Cerebellar nuclear complex (tissue), 1 donor: ENCODE measurements around the gene FADS6.

Source experiments
- DNase-seq, 2 experiments: peaks; one replicate each; lab custom pipeline; 2025; lab: John Stamatoyannopoulos, UW

The FADS6 gene

DNA sequence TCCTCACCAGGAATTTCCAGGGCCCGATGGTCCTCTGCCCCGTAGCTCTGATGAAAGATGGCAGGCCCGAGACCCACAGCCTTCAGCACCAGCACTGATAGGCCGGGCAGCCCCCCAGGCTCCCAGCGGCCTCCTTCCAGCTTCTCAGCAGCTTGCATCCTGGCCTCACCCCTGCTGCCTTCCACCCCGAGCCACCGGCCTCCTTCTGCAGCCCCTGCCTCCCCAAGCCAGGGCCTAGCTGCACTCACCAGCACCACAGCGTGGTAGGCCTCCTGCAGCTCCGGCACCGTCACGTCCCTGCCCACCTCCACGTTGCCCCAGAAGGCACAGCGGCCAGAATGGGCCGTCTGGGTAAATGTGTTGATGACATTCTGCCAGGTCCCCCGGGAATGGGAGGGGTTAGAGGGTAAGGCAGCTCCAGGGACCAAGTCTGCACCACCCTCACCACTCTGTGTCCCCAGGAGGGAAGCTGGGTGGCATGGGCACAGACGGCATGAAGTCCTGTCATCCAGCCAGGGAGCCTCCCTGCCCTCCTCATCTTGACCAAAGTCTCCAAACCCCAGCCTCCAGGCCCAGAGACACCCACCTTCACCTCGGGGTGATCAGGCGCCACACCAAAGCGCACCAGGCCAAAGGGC is 27.1 kb downstream of the FADS6 start:
- no peak for DNase-seq

DNA sequence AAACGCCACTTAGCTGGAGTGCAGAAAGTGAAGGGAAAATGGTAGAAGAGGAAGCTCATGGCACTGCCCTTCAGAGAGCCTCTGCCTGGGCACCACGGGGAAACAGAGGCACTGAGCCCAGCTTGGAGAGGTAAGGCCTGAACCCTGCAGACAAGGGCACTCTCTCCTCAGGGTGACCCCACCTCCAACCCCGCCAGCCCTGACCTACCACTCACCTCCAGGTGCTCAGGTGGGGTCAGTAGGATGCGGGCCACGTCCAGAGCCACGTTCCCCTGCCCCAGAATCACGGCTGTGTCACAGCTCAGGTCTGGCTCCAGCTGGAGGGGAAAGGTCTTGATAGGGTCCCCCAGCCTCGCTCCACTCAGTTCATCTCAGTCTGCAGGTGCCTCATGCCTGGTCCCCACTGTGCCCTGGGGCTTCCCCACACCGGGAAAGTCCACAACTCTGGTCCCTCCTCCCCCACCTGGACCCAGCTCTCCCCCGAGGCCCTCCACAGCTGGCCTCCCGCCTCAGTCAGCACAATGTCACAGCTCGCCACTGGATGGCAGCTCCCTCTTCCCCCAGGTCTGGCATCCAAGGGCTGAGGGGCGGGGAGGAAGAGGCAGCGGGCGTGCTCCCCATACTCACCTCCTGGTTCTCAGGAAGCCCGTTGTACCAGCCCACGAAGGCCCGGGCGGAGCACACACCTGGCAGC is 27.8 kb downstream of the FADS6 start:
- DNase-seq, result no peak

DNA sequence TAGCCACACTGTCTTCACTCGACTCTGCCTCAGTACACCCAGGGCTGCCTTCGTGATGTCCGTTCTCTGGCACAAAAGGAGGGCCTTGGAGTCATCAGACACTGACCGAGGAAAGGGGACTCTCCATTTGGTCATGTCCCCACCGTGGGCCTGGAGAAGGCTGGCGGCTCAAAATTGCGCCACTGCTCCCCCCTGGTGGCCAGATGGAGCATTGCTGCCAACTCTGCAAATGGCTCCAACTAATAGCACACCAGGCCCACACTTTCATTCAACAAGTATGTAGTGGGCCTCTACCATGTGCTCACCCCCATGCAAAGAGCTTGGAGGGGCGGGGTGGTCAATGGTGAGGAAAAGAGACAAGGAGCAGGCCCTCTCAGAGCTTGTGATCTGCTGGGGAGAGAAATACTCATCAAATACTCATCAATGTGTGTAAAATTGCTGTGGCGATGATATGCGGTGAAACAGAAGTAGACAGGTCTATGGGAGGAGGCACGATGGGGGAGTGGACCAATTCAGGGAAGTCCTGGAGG is 28.5 kb downstream of the FADS6 start:
- peak; percentile 31 to 61 for DNase-seq

DNA sequence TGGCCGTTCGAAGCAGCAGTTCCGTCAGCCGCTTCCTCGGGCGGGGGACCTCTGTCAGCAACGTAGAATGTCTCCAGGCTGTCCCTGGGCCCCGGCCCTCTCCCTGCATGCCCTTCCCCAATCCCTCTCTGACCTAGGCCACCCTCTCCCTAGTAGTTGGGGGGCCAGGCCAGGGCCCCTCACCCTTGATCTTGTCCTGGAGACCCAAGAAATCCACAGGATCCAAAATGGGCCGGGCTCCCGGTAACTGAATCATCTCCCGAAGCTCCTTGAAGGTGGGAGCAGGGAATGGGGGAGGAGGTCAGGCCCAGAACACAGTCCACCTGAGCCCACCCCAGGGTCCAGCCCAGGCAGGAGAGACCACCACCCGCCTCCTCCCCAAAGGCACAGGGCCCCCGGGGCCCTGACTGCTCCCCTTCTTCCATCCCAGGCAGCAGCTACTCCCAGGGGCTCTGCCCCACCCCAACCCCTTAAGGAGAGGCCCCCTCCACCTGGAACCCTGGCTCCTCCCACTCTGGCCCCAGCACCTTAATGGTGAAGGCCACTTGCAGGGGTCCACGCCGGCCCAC is 29.1 kb downstream of the FADS6 start:
- no peak for DNase-seq

DNA sequence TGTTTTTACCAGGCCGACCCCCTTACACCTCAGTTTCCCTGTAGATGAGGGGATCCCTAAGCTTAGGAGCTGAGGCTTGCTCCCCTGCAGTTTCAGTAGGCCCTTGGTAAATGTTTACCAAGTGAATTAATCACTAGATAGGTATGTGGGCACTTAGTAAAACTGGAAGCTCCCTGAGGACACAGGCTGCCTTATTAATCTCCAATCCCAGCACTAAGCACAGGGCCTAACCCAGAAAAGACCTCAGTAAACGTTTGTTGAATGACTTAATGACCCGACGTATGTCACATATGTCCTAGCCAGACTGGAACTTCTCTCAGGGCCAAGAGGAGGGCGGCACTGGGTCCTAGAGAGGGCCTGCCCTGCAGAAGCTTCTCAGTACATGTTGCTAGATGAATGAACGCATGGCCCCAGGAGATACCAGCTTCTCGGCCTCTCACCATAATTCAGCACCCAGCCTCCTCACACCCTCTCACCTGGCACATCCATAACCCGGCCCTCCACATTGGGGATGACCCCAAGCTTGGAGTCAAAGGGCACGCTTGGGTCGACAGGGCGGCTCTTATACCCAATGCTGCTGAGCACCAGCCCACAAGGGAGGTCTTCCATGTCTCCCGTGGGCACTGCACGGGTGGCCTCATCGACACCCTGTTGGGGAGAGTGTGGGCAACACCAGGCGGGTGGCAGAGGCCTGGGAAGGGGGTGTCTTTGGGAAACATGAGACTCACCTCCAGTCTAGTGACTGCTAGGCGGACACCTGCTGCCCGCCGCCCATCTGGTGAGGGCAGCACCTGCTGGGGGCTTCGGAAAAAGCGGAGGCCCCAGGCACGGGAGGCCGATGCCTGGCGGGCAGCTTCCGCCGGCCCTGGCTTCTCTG is 29.8 kb downstream of the FADS6 start:
- no peak for DNase-seq

DNA sequence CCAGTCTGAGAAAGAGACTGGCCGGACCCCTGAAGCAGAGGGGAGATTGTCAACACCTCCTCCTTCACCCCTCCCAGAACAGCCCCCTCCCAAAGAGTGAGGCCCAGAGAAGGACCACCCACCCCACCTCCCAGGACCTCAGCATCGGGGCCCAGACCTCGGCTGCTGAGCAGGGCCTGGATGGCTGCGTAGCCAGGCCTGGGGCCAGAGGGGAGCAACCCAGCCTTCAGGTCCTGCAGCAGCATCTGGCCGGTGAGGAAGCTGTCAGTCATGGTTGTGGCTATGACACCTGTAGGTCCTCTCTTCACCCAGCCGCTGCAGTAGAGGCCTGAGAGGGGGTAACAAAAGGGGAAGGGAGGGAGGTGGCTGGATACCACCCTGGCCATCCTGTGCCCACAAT is 30.5 kb downstream of the FADS6 start:
- no peak for DNase-seq

DNA sequence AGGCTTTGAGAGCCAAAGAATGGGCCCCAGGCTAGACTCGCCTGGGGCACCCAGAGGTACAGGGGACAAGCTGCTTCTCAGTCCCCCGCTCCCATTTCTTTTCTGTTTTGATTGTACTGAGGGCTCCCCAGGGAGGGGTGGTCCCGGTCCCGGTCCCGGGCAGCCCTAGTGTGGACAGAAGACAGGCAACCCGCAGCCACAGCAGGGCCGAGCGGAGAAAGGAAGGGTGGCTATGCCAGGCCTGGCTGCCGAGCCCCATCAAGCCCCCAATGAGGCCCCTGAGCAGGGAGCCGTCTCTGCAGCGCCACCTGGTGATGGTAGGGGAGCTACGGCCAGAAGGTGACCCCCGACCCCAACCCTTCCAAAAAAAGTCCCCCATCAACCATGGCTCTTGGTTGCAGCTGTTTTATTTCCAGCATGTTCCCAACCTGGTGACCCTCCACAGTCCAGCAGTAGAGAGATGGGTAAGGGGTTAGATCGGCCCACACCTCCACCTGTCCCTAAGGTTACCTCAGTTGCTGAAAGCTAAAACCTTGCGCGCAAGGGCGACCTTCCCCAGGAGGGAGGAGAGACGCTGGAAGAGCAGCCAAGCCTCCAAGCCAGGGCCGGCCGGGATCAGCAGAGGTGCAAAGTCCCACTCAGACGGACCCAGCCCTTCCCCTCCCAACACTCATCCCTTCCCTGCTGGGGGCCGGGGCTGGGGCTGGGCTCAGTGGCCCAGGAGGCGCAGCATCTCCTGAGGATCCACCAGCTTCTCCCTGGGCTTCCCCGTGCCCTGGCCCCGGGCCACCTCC is 31.1 kb downstream of the FADS6 start:
- peak in 1 of 2 experiments; percentile 84 for DNase-seq

DNA sequence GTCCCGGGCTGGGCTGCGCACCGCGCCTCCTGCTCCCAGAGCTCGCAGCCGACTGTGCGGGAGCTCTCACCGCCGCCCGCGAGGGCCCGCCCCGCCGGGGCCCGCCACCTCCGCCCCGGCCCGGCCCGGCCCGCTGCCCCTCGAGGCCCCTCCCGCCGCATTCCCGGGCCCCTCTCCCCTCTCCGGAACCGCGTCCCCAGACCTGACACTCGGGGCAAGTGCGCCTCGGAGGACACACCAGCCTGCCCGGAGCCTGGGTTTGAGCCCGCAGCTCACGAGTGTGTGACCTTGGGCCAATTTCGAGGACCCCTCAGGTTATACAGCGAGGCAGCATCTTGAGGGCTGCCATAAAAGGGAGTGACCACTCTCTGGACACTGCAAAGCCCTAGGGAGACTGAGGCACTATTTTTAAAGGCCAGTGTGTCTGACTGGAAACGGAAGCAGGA is 31.7 kb downstream of the FADS6 start:
- DNase-seq, result no peak

DNA sequence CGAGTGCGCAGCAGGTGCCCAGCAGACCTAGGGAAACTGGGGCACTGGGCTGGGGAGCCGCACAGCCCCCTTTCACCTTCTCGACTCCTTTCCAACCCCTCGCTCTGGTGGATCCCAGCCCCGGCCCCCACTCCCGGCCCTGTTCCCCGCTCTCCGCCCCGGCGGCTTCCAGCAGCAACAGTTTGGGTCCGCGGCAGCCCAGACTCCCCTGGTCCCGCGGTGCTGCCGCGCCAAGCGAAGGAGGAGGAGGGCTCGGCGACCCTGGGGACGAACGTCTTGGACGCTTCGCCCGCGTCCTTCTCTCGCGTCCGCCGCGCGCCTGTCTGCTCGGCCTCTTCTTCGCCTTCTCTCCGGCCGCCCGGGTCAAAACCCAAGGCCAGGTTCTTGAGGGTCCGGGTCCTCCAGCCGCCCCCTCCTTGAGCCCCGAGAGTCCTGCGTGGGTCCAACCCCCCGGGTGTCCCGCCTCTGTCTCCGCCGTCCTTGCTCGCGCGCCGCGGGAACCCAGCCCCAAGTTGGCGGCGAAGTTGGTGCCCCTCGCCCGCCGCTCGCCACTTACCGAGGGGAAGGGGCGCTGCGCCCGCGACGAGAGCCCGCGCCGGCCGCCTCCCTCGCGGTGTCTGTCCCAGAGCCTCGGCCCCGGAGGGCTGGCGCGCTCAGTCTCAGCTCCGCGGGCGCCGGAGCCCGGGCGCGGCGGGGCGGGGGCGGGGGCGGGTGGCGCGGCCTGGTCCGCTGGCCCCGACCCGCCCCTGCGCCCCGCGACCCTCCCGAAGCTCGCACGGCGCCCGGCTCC is 32.4 kb downstream of the FADS6 start:
- no peak for DNase-seq

DNA sequence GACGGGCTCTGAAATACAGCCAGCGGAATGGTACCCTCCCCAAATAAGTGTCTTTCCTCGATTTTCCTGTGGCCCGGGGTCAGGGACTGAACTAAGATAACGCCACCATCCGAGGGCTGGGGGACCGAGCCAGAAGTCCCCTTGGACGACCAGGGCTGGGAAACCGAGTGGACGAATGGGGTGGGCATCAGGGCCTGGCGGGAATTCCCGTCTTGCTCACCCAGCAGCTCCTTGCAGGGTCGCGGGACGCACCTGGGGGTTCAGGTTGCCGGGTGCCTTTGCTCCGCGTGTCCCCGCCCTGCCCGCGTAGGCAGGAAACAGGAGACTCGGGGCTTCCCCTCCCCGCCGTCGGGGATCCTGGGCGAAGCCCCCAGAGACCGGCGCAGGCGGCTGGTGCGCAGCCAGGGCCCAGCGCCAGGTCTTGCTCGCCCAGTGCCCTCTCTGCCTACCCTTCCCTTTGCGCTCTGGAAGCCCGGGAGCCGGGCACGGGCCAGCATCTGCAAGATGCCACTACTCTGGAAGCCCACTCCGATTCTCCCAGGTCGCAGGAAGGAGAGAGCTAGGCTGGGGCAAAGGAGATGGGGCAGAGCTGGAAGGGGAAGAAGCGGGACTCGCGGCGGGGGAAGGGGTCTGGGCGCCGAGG is 33.1 kb downstream of the FADS6 start:
- no peak for DNase-seq

DNA sequence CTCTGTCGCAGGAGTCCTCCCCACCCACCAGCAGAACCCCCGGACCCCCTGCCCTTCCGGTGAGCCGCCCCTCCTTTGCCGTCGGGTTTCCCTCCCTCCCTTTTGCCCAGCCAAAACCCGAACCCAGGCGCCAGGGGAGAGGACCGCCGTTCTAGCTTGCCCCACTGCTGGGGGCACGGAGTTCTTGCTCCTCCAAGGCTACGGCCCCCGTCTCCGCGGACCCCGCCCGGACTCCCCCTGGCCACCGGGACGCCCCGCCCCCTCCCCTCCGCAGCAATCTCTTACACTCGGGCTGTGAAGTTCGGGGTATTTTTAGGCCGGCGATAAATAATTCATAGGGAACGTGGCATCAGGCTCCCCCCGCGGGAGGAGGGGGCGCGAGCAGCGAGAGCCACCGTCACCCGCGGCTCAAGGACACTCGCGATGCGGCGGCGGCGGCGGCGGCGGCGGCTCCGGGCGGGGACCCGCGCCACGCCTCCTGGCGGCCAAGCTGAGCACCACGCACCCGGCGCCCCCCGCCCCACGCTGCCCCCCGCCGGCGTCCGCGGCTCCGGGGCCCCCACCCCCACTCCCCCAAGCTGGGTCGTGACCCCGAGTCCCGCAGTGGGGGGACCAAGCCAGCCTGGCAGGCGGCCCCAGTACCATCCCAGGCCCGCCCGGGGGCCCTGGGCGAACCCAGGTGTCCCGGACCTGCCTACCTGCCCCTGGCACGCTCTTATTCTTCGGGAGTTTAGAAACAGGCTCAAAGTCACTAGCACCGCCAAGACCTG is 33.8 kb downstream of the FADS6 start, which contains the start of gene GRIN2C:
Gene GRIN2C, minus strand, starts transcription at position 427 of the 770 bp plus-strand sequence. CDS start 4,793 bp downstream, outside the sequence.
- DNase-seq, result no peak

DNA sequence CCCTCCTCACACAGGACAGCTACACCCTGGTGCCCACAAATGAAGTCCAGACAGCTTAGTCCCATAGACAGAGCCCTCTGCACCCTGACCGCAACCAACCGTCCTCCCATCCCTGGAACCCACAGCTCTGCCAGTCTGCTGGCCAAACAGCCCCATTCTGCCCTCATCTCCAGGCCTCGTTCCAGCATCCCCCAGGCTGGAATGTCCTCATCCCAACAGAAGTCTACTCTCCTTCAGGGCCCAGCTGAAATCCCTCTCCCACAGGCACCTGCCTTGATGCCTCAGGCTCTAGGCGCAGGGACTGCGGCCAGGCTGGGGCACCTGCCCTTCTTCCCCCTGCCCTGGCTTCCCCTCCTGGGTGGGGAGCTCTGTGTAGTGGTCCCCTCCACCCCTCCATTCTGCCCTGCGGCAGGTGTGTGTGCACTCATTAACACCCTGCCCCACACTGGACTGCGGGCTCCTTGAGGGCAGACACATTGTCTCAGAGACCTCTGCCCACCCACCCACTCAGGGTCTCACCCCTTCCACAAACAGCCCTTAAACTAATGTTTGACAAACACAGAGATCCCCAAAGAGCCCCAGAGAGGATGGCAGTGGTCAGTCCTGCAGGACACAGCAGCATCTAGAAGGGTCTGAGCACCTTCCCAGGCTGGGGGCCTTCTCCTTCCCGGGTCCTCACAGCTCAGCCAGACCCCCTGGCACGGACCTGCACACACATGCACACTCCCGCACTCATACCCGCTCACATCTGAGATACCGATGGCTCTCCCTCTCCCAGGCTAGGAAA is 34.6 kb downstream of the FADS6 start:
- no peak for DNase-seq

DNA sequence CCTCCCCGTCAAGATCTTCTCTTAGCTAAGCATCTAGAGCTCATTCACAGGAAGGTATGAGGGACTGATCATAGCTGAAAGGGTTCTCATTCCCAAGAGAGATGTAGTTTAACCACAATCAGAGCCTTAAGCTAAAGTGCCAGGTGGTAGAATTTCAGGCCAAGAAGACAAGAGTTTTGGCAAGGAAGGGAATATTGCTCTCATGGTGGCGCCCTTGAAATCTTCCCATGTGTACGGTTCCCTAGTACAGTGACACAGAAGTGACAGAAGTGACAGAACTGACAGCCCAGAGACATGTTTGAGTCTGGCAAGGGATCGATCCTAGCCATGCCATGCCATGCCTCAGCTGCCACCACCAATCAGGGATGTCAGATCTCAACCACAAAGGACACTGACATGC is 36.2 kb downstream of the FADS6 start:
- DNase-seq, result no peak

DNA sequence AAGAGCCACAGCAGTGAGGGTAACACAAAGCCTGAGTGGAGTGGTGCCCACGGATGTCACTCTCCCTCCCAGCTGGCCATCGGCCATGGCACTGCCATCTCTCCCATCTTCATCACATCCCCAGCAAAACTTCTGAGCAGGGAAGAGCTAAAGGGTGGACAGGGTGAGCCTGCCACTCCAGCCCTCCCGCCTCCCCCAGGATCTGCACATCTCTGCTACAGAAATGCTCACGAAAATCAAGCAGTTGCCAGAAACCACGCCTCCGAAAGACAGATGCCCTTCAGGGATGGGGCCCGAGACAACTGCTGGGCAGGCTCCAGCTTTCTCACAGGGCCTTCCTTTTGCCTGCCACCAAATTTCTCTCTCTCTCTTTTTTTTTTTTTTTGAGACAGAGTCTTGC is 37.3 kb downstream of the FADS6 start:
- DNase-seq, result peak in 1 of 2 experiments; percentile 45

DNA sequence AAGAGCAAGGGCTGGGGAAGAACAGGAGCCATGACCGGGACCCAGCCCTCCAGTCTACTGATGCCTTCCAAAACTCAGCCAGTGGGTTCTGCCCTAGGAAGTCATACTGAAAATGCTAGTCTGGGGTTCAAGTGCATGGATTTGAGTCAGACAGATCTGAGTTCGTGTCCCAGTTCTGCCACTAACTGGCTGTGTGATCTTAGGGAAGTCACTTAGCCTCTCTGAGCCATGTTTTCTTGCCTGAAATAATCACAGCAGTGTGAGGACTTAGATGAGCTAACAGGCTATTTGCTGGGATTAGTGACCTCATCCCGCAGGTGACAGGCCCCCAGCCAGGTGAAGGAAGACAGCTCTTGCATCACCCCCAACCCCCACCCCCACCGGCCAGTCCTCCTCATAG is 38.1 kb downstream of the FADS6 start:
- no peak for DNase-seq

DNA sequence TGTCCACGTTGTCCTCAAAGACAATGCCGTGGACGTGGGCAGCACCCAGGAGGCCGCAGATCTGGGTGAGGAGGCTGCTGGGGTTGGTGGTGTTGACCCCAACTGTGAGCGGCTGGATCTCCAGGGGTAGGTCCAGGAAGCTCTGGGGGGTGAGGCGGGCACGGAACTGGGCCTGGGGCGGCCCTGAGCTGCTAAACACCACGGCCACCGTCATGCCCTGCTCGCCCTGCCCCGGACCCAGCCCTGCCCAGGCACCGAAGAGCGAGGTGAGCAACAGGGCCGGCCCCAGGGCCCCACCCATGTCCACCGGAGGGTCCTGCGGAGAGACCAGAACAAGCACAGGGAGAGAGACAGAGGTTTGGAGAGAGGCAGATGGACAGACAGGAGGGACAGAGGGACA is 38.6 kb downstream of the FADS6 start:
- no peak for DNase-seq

DNA sequence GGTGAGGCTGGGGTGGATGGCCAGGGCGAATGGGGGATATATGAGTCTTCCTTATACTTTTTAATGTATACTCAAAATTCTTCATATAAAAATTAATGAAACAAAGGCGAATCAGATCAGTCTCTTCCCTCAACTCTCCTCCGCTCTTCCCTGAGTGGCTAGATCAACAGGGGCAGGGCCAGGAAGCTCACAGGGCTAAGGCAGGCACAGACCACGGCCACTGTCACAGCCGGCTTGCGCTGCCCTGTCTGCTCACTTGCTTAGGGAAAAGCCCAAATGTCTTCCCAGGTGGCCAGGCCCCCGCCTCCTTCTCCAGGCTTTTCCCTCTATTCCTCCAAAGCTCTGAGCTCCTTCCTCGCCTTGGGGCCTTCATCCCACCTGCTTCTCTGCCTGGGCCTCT is 39.8 kb downstream of the FADS6 start:
- DNase-seq, result no peak

DNA sequence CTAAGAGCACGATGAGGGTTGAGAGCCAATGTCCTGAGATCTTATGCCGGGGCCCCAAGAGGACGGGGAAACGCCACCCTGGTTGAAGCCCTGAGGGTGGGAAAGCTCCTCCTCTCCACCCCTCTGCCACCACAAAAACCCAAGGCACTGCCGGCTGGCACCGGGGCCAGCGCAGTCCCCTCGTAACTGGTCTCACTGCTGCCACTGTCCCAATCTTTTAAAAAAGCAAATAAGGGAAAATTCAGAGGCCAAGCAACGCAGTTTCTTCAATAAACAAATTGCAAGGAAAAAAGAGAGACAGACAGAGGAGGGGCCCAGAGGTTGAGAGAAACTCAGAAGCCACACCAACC is 40.4 kb downstream of the FADS6 start:
- no peak for DNase-seq
